Heart left ventricle (tissue), 13 donors: ENCODE data around the gene HSPBP1.

Source experiments
- CTCF ChIP-seq, 12 donors: fragments of 200-600 bp; sonication (generic) in 4 of 12; IDR thresholded peaks; one replicate each; pipeline versions ENCODE4 v1.5.0 to v1.8.0; 2018 to 2022; ENCODE audit warnings: antibody characterized with exemption in 12 of 12, mild to moderate bottlenecking in 5 of 12
- POLR2A ChIP-seq, 2 donors: fragments of 450-650 bp; IDR thresholded peaks; one replicate each; pipeline ENCODE4 v1.6.1; 2017; ENCODE audit warnings: antibody characterized with exemption in 2 of 2, mild to moderate bottlenecking in 2 of 2, moderate library complexity in 2 of 2
- donor health status: ischemic (EF 13 %, LVEDD 7.1; RV severe dilation, severe dysfunction).
- donor health status: DM: no; HTN: yes; CAD: no.
- donor health status: DM: no; HTN: no; CAD: no.
- donor health status: ischemic (EF 25% LVEDD 6.9; RV normal size, moderate dysfunction).
- donor health status: ischemic (EF 25% LVEDD 5.7; RV mildly dilated, moderate dysfunction).
- donor health status: ischemic (EF 35%, LVEDD 5.7; RV mildly dilated, moderate dysfunction).
- donor health status: nonischemic (EF 11% LVEDD 7.7; RV severe dilation, severe dysfunction).
- donor health status: DM: yes; HTN: yes; CAD: no.
- donor health status: PGD.
- donor health status: ischemic (EF 29% LVEDD 5.4; RV normal size, mild dysfunction).
- donor health status: nonischemic (EF 23%, LVEDD 6.1; RV moderate dilation, normal function).

GRCh38 chr19:55231391-55232285 lies 48.3 kb downstream of the HSPBP1 start:
- TF ChIP-seq CTCF (IDR thresholded peaks at IDR 0.05), result no peak
- TF ChIP-seq POLR2A (IDR thresholded peaks at IDR 0.05), result no peak
